MG63 (cell line): ENCODE measurements around the gene PREX1. TPM values are rescaled to one million over a fixed set of nuclear protein-coding genes. Genes with fewer than 3 reads are reported as not detected.
A peak's percentile ranks its signal among the peaks of the same experiment; 100 is the strongest.

Experiments used
- DNase-seq: peaks from one replicate; pipeline ENCODE4 v3.0.0-alpha.2; 2020
- H3K27me3 ChIP-seq: fragments of 250-450 bp; sonication (Bioruptor Pico); 2 replicates; pipeline ENCODE4 v1.5.1; 2020; ENCODE audit warnings: mild to moderate bottlenecking, moderate library complexity
- H3K36me3 ChIP-seq: fragments of 250-450 bp; sonication (Bioruptor Pico); 2 replicates; pipeline ENCODE4 v1.5.1; 2020; ENCODE audit warnings: mild to moderate bottlenecking, moderate library complexity
- H3K4me3 ChIP-seq: fragments of 250-450 bp; sonication (Bioruptor Pico); 2 replicates; pipeline ENCODE4 v1.5.1; 2020; ENCODE audit warnings: mild to moderate bottlenecking, moderate library complexity
- H3K9me3 ChIP-seq: fragments of 250-450 bp; sonication (Bioruptor Pico); 2 replicates; pipeline ENCODE4 v1.5.1; 2020; ENCODE audit warnings: mild to moderate bottlenecking, moderate library complexity
- total RNA-seq: library from RNA; depleted of rRNA; stranded (reverse); fragments of >200 nt; shearing (Covaris generic); gene quantifications from 2 replicates; pipeline ENCODE4 v1.2.3, GENCODE V29; 2014; ENCODE audit warnings: low replicate concordance

The PREX1 gene
- total RNA-seq, 1 experiment from 2014 or later = 5.8 TPM

DNA sequence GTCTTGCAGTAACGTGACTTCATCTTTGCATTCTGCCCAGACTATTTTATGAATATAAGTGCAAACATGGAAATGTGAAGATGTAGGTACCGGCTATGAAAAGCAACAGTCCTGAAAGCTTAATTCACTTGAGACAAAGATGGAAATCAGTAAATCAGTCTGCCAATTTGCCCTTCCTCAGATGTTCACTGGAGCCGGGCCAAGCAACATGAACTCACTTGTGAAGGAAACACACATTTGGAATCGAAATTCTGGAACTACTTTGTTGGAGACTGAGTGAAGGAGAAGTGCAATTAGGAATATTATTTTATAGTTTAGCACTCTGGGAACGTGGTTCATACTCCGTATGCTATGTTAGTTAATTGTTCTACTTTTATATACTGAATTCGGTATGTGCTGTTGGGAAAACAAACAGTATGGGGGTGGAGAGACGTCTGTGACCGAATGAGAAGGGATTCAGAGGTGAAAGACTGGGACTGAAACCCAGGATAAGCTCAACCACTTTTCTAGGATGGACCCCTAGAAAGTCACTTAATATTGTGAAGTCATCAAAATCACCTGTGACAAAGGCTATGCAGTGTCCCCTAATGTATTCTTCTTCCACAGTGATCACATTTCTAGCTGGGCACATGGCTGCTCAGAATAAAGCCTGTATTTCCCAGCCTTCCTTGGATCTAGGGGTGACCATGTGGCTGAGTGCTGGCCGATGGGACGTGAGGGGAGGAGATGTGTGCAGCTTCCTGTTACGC is 95.5 kb downstream of the PREX1 start:
- no peaks in the 10 kb centered on the region for H3K9me3 ChIP-seq
- DNase-seq = no peak
- H3K4me3 ChIP-seq = no peak overlapping the region
- H3K36me3 ChIP-seq = no peaks in the 10 kb centered on the region
- no peaks in the 10 kb centered on the region for H3K27me3 ChIP-seq

DNA sequence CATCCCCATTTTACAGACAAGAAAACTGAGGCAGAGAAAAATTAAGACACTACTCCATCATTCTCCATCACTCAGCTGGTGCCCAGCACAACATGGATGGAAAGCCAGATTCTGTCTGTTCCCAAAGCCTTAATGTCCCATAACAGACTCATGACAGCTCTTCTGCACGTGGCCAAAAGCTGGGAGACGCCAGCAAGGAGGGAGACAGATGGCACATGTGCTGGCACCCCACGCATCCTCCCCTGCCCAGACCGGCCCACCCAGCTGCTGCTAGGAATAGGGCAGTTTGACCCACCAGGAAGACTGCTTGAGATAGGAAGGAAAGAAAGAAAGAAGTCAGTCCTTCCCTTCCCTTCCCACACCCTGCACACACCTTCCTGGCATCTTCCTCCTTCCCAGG is 96.3 kb downstream of the PREX1 start:
- H3K9me3 ChIP-seq = no peaks in the 10 kb centered on the region
- no peak overlapping the region for H3K4me3 ChIP-seq
- no peaks in the 10 kb centered on the region for H3K27me3 ChIP-seq
- no peak for DNase-seq
- no peaks in the 10 kb centered on the region for H3K36me3 ChIP-seq

DNA sequence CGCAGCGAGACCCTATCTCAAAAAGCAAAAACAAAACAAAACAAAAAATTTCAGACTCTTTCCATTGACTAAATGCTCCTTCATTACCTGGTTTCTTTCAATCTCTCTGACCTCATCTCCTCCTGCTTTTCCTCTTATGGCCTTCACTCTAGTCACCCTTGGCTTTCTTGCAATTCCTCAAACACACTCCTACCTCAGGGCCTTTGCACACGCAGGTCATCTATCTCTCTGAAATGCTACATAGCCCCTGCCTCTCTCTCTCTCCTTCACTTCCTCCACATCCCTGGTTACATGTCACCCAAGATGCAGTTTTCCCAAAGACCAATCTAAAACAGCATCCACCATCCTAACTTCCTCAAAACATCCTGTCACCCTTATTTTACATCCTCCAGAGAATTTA is 96.8 kb downstream of the PREX1 start:
- Histone ChIP-seq H3K9me3 (no peaks in the 10 kb centered on the region), H3K36me3 (no peaks in the 10 kb centered on the region), H3K27me3 (no peaks in the 10 kb centered on the region), H3K4me3 (no peak overlapping the region)
- DNase-seq = no peak

DNA sequence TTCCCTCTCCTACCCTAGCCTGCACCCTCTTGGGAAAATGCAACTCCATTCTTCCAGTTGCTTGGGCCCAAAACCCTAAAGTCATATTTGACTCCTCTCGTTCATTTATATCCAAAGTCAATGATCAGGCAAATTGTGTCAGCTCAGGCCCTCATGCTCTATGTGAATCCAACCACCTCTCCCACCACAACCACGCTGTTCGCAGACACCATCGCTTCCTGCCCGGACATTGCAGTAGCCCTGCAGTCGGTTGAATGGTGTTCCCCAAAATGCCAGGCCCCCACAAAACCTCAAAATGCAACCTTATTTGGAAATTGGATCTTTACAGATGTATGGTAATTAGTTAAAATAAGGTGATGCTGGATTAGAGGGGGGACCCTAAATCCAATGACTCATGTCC is 98.3 kb downstream of the PREX1 start:
- H3K36me3 ChIP-seq = no peaks in the 10 kb centered on the region
- H3K4me3 ChIP-seq = no peak overlapping the region
- no peak for DNase-seq
- 0 out of 2 replicates have a peak, but pooled peaks cover 2% of the 10 kb centered on the region for H3K9me3 ChIP-seq
- H3K27me3 ChIP-seq = no peaks in the 10 kb centered on the region

DNA sequence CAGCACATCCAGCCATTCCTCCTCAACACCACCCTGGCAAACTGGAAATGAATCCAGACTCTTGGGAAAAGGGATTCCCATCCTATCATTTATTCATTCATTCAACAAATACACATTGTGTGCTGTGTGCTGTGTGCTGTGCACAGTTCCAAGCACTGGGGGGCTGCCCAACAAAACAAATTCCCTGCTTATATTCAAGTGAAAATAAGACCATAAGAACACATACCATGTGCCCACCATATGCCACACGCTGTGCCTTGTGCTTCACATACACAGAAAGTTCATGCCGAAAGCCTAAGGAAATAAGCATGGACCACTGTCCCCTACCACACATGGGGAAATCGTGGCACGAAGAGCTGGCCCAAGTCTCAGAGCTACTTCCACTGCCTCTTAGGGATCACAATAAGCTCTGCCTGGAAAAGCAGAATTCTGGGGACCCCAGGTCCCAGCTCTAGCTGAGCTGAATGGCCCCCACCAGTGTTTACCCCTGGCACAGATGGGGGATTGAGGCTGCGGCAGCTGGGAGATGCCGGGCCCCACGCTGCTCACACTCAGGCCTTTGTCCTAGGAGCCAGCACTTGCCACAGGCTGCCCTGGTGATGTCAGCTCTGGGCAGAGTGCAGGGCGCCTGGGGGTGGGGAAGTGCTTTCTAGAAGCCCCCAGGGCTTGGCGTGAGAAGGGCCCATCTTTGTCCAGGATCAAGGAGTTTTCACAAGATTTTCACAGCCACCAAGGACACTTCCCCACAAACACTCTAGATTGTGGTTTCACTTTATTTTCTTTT is 99.6 kb downstream of the PREX1 start:
- Histone ChIP-seq H3K9me3 (0 out of 2 replicates have a peak, but pooled peaks cover 2% of the 10 kb centered on the region), H3K4me3 (no peak overlapping the region), H3K36me3 (no peaks in the 10 kb centered on the region), H3K27me3 (no peaks in the 10 kb centered on the region)
- DNase-seq = no peak

DNA sequence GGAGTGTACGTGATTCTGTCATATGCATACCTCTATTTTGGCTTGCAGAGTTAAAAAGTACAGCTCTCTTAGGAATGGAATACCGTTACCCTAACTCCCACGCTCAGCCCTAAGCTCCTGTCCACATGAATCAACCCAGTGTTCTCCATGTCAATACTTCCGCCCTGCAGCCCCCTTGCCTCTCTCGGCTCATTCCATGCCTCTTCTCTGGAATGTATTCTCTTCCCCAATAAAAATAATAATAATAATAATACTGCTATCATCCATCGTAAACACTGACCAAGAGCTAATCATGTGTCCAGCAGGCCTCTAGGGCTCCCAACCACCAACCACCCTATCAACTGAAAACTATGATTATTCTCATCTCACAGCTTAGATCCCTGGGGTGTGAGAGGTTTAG is 100.6 kb downstream of the PREX1 start:
- Histone ChIP-seq H3K27me3 (no peaks in the 10 kb centered on the region), H3K36me3 (no peaks in the 10 kb centered on the region), H3K4me3 (no peak overlapping the region), H3K9me3 (0 out of 2 replicates have a peak, but pooled peaks cover 2% of the 10 kb centered on the region)
- DNase-seq = no peak

DNA sequence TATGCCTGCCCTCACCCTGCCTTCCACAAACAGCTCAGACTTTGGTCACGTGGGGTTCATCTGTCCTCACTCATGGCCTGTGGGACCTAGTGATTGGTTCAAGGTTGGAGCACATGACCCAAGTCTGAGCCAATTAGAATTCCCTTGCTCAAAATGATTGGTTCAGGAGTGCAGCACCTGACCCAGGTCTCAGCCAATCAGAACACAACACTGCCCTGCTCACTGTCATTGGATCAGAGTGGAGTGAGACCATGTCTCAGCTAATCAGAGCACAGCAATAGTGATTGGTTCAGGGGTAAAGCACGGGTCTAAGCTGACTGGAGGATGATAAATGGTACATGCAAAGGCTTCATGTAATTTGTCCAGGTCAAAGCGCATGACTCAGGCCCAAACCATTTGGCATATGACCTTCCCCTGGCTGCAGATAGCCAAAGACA is 102.2 kb downstream of the PREX1 start:
- peak; percentile 65 for DNase-seq

DNA sequence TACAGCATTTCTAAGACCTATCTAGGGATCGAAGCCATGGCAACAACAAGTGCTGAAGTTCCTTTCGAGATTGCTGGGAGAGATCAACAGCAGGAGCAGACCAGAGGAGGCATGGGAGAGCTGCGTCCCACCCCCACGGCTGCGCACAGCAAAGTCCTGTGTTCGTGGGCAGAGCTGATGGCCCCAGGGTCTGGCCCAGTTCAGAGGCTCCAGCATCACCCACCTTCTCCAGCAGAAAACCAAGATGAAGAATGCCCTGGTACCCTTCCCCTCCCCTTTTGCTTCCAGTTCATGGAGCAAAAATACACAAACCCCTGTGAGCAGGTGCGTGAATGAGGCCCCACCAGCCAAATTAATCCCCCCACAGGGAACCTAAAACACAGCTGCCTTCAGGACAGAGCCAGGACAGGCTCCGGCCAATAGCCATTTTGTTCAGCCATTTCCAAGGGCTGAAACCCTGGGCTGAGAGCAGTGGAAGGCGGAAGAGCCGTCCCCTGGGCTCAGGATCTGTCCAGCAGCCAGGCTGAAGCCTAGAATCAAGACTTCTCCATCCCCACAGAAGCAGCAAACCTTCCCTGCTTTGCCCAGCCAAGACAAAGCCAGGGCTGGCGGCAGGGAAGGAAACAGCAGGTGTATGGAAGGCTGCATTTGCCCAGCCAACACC is 102.8 kb downstream of the PREX1 start:
- DNase-seq = no peak
- H3K27me3 ChIP-seq = no peaks in the 10 kb centered on the region
- H3K36me3 ChIP-seq = no peaks in the 10 kb centered on the region
- 0 out of 2 replicates have a peak, but pooled peaks cover 2% of the 10 kb centered on the region for H3K9me3 ChIP-seq
- no peak overlapping the region for H3K4me3 ChIP-seq

More for the DNA sequence above, 102.2 kb downstream of the PREX1 start:
- Histone ChIP-seq H3K9me3 (0 out of 2 replicates have a peak, but pooled peaks cover 2% of the 10 kb centered on the region), H3K36me3 (no peaks in the 10 kb centered on the region), H3K4me3 (no peak overlapping the region), H3K27me3 (no peaks in the 10 kb centered on the region)

DNA sequence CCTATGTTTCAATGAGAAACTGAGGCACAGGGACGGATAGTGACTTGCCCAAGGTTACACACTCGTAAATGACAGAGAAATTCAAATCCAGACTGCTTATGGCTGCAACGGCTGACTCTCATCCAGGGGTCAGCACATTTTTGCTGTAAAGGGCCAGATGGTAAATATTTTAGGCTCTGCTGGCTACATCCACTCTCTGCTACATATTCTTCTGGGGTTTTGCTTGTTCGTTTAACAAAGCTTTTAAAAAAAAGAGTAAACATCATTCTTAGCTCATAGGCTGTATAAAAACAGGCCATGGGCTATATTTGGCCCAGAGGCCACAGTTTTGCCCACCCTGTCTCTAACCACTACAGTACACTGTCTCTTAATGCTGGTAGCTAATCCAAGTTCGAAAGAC is 103.4 kb downstream of the PREX1 start:
- H3K4me3 ChIP-seq = no peak overlapping the region
- H3K27me3 ChIP-seq = no peaks in the 10 kb centered on the region
- H3K9me3 ChIP-seq = 0 out of 2 replicates have a peak, but pooled peaks cover 2% of the 10 kb centered on the region
- no peak for DNase-seq
- H3K36me3 ChIP-seq = no peaks in the 10 kb centered on the region

DNA sequence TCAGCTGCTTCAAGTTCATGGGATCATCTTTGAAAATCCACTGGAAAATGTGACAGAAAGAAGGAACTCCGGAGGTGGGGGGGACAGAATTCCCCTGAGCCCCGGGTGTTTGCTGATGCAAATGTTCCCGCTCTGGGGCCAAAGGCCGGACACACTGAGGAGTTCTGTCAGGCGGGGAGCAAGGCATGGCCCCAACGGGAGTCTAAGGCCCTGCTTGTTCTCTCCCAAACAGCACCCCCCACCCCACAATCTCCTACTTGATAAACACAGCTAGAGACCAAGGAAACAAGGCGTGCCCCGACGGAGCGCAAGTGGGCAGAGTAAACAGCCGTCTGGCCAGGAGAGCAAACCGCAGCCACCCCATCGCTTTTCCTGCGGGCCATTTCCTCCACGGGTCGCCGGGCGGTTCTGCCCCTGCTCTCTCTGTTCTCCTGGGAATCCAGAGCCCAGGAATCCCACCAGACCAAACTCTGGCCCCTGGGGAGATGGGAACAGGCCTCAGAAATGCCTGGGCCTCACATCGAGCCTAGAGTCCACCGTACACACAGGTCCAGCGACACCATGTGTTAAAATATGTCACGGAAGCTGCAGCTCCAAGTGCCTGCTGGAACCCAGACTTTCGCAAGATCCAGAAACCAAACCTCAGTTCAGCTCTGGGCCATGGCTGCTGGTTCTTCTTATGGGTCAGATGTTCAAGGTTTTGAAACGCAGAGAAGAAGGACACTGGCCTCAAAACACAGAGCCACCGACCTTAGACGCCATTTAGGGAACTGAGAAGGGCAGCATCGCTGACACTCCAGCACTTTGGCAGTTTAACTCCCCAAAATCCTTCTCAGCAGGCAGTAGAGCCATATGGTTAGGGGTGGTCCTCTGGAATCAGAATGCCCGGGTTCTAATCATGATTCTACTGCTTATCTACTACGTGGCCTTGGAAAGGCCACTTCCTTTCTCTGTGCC is 104.2 kb downstream of the PREX1 start:
- no peak for DNase-seq
- no peaks in the 10 kb centered on the region for H3K27me3 ChIP-seq
- H3K36me3 ChIP-seq = no peaks in the 10 kb centered on the region

DNA sequence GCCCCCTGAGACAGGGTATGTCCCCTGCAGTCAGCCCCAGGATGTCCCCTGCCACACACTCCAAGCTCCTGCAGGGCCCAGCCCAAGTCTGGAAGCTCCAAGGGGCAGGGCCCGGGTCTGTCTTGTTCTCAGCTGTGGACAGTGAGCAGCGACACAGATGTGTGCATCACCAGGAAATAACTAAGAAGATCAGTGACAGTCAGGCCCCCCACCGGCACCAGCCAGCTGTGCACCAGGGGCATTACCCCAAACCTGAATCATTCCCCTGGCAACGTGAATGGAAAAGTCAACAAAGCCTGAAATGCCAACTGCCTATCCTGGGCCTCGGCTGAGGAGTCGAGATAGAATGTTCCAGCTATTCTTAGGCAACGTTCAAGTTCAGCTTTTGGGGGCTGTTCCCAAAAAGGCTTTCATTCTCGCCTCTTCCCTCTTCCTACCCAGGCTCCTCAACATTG is 105.0 kb downstream of the PREX1 start:
- Histone ChIP-seq H3K4me3 (no peak overlapping the region), H3K9me3 (0 out of 2 replicates have a peak, but pooled peaks cover 2% of the 10 kb centered on the region), H3K27me3 (no peaks in the 10 kb centered on the region), H3K36me3 (no peaks in the 10 kb centered on the region)
- DNase-seq = peak; percentile 89

More for the DNA sequence above, 104.2 kb downstream of the PREX1 start:
- Histone ChIP-seq H3K9me3 (0 out of 2 replicates have a peak, but pooled peaks cover 2% of the 10 kb centered on the region), H3K4me3 (no peak overlapping the region)

DNA sequence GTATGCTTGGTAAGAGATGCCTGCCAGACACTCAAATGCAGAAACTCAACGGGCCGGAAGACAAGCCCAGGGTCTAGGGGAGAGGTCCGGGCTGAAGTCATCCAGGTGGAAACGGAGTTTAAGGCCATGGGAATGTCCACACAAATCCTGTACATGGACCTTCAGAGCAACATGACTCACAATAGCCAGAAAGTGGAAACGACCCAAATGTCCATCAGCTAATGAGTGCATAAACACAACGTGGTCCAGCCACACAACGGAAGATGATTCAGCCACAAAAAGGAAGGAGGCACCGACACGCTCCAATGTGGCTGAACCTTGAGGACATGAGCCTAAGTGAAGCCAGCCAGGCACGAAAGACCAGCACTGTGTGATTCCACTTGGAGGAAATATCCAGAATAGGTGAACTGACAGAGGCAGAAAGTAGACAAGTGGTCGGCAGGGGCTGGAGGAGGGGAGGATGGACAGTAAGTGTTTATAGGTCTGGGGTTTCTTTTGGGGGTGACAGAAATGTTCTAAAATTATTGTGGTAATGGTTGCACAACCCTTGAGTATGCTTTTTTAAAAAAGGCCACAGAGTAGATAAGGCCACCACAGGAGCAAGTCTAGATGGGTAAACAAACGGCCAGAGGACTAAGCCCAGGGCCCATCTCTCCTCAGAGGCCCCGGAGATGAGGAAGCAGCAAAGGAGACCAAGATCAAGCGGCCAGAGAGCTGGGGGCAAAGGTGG is 105.6 kb downstream of the PREX1 start:
- Histone ChIP-seq H3K27me3 (no peaks in the 10 kb centered on the region), H3K4me3 (no peak overlapping the region), H3K9me3 (0 out of 2 replicates have a peak, but pooled peaks cover 2% of the 10 kb centered on the region), H3K36me3 (no peaks in the 10 kb centered on the region)
- DNase-seq = peak; percentile 59

DNA sequence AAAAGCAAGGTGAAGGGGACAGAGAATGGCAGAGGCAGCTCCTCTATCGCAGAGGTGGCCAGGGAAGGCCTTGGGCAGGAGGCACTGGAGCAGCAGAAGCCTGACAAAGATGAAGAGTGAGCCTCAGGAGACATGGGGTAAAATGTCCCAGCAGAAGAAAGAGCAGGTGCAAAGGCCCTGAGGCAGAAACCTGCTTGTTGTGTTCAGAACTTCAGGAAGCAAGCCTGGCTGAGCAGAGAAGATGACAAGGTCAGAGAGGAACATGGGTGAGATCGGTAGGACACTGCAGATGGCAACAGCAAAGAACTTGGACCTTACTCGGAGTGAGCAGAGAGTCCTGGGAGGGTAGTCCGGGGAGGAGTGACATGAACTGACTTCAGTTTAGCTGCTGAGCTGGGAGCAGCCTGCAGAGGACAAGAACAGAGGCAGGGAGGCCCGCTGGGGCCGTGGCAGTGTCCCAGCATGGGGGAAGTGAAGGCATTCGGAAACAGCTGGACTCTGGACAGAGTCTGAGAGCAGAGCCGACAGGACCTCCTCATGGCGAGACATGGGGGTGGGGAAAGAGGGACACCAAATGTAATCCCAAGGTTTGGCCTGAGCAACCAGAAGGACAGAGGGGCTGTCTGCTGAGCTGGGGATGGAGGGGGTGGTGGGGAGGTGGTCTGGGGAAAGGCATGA is 106.3 kb downstream of the PREX1 start:
- no peak for DNase-seq
- Histone ChIP-seq H3K27me3 (no peaks in the 10 kb centered on the region), H3K4me3 (no peak overlapping the region), H3K9me3 (0 out of 2 replicates have a peak, but pooled peaks cover 2% of the 10 kb centered on the region), H3K36me3 (no peaks in the 10 kb centered on the region)

DNA sequence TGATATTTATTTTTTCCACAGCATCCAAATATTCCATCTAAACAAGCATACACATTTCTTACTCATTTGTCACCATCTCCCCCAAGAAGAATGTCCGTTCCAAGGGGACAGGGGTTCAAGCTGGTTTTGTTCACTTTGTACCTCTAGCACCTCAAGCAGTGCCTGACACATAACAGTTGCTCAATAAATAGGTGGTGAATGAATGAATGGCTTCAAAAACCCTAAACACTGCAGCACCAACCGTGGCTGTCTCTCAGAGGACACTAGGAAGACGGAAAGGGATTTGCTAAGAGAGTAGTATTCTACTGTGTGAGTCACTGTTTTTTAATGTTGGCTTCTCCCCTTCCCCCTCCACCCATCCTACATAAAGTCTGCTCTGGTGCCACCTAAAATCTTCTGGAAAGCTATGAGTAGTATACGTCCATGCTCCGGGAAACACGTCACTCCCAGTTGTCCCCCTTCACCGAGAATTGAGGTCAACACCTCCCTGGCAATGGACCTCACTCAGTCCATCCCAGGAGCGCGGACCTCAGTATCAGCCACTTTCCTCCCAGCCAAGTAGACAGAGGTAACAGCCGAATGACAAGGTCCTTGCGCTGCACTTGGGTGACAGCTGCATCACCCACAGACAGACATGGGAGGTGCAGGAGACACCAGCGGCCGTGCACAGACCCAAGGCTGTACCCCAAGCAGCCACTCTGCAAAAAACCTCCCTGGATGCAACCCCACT is 107.4 kb downstream of the PREX1 start:
- no peaks in the 10 kb centered on the region for H3K9me3 ChIP-seq
- no peak for DNase-seq
- H3K4me3 ChIP-seq = no peak overlapping the region
- H3K36me3 ChIP-seq = no peaks in the 10 kb centered on the region
- no peaks in the 10 kb centered on the region for H3K27me3 ChIP-seq
